H1 (cell line): ENCODE data around the gene TWIST2.

Source experiments
- GABPA ChIP-seq: IDR thresholded peaks from 2 replicates; pipeline ENCODE4 v1.6.1; 2011; ENCODE audit warnings: mild to moderate bottlenecking, low read length, moderate library complexity, borderline replicate concordance; ENCODE audit not compliant: insufficient read depth
- POLR2A ChIP-seq, 2 experiments: IDR thresholded peaks; 1 replicate in 1 of 2; 2 replicates in 1 of 2; pipeline ENCODE4 v1.6.1; 2011; ENCODE audit warnings: low read depth in 2 of 2, low read length in 2 of 2, mild to moderate bottlenecking in 2 of 2; ENCODE audit errors: control extremely low read depth in 1 of 2
- POLR2AphosphoS5 ChIP-seq: IDR thresholded peaks from 2 replicates; pipeline ENCODE4 v1.6.1; 2011; ENCODE audit warnings: low read depth, low read length
- RXRA ChIP-seq: IDR thresholded peaks from 2 replicates; pipeline ENCODE4 v1.6.1; 2011; ENCODE audit warnings: low read depth, mild to moderate bottlenecking, low read length, moderate library complexity; ENCODE audit not compliant: insufficient read depth
- TAF1 ChIP-seq: IDR thresholded peaks from 2 replicates; pipeline ENCODE4 v1.6.1; 2011; ENCODE audit warnings: mild to moderate bottlenecking, low read depth, low read length
- TF ChIP-seq, protein P1 (sequence below), 3 experiments: IDR thresholded peaks; 1 replicate in 2 of 3; 2 replicates in 1 of 3; pipeline versions ENCODE4 v1.5.1 to v1.6.1; 2011; ENCODE audit warnings: low read length in 3 of 3, mild to moderate bottlenecking in 3 of 3, inconsistent platforms in 2 of 3, low read depth in 1 of 3, moderate library complexity in 1 of 3; ENCODE audit not compliant: insufficient read depth in 1 of 3; ENCODE audit errors: control extremely low read depth in 1 of 3
- TF ChIP-seq, protein P2 (sequence below): IDR thresholded peaks from 2 replicates; pipeline ENCODE4 v1.6.1; 2011; ENCODE audit warnings: low read length, improper control_type of control experiment

DNA sequence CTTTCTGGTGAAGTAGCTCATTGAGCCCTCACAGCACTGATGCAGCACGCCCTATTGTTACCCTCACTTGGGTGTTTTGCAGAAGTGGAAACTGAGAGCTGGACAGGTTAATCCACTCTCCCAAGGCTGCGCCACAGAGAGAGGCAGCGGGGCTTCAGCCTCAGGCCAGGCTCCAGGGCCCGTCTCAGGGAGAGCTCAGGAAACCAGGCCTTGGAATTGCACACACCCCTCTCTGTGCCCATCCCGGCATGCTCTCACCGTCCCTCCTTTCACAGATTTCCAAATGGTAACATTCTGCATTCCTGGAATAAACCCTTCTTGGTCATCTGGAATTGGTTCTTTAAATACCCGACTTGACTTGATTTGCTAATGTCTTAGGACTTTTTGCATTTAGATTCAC is 51.5 kb downstream of the TWIST2 start:
- TF ChIP-seq, protein P1, sequence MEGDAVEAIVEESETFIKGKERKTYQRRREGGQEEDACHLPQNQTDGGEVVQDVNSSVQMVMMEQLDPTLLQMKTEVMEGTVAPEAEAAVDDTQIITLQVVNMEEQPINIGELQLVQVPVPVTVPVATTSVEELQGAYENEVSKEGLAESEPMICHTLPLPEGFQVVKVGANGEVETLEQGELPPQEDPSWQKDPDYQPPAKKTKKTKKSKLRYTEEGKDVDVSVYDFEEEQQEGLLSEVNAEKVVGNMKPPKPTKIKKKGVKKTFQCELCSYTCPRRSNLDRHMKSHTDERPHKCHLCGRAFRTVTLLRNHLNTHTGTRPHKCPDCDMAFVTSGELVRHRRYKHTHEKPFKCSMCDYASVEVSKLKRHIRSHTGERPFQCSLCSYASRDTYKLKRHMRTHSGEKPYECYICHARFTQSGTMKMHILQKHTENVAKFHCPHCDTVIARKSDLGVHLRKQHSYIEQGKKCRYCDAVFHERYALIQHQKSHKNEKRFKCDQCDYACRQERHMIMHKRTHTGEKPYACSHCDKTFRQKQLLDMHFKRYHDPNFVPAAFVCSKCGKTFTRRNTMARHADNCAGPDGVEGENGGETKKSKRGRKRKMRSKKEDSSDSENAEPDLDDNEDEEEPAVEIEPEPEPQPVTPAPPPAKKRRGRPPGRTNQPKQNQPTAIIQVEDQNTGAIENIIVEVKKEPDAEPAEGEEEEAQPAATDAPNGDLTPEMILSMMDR (IDR thresholded peaks at IDR 0.05; ENCODE audit: control extremely low read depth in 1 of 3, insufficient read depth in 1 of 3, low read depth in 1 of 3, low read length in 3 of 3), result no peak
- TF ChIP-seq POLR2AphosphoS5 (no peak), TAF1 (no peak), GABPA (no peak), POLR2A (IDR thresholded peaks at IDR 0.05; ENCODE audit: control extremely low read depth in 1 of 2, low read depth in 2 of 2, low read length in 2 of 2) (no peak), RXRA (no peak)
- TF ChIP-seq, protein P2, sequence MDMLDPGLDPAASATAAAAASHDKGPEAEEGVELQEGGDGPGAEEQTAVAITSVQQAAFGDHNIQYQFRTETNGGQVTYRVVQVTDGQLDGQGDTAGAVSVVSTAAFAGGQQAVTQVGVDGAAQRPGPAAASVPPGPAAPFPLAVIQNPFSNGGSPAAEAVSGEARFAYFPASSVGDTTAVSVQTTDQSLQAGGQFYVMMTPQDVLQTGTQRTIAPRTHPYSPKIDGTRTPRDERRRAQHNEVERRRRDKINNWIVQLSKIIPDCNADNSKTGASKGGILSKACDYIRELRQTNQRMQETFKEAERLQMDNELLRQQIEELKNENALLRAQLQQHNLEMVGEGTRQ, result no peak
